MG63 (cell line): ENCODE results near the gene TMEM135. TPM values are rescaled to one million over a fixed set of nuclear protein-coding genes. Genes with fewer than 3 reads are reported as not detected.

Source experiments
- DNase-seq: peaks from one replicate; pipeline ENCODE4 v3.0.0-alpha.2; 2020
- H3K27me3 ChIP-seq: fragments of 250-450 bp; sonication (Bioruptor Pico); 2 replicates; pipeline ENCODE4 v1.5.1; 2020; ENCODE audit warnings: mild to moderate bottlenecking, moderate library complexity
- H3K36me3 ChIP-seq: fragments of 250-450 bp; sonication (Bioruptor Pico); 2 replicates; pipeline ENCODE4 v1.5.1; 2020; ENCODE audit warnings: mild to moderate bottlenecking, moderate library complexity
- H3K4me3 ChIP-seq: fragments of 250-450 bp; sonication (Bioruptor Pico); 2 replicates; pipeline ENCODE4 v1.5.1; 2020; ENCODE audit warnings: mild to moderate bottlenecking, moderate library complexity
- H3K9me3 ChIP-seq: fragments of 250-450 bp; sonication (Bioruptor Pico); 2 replicates; pipeline ENCODE4 v1.5.1; 2020; ENCODE audit warnings: mild to moderate bottlenecking, moderate library complexity
- total RNA-seq: library from RNA; depleted of rRNA; stranded (reverse); fragments of >200 nt; shearing (Covaris generic); gene quantifications from 2 replicates; pipeline ENCODE4 v1.2.3, GENCODE V29; 2014; ENCODE audit warnings: low replicate concordance

Gene TMEM135
- total RNA-seq, 1 experiment from 2014 or later, result 7.3 TPM

GRCh38 chr11:87039371-87039770 is 1.6 kb downstream of the TMEM135 start:
- H3K36me3 ChIP-seq, result no peaks in the 10 kb centered on the region
- H3K4me3 ChIP-seq, result no peak overlapping the region
- DNase-seq, result no peak
- H3K27me3 ChIP-seq, result no peaks in the 10 kb centered on the region
- H3K9me3 ChIP-seq, result no peaks in the 10 kb centered on the region

DNA sequence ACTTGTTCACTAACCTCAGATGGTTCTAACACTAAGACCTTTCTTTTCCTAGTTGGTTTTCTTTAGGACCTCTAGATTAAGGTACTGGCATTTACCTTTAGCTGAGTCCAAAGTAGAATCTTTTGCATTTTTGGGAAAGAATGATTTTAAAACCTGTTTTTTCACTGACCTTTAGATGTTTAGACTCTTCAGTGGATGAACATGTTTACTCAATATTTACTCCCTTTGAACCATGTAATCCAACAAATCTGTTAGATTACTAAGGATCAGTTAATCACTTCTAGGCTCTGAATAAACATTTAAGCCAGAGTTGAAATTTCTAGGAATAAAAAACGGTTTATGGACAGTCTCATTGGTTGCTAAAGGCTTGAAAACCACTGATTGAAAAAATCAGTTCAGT is 6.2 kb downstream of the TMEM135 start:
- DNase-seq, result no peak
- no peaks in the 10 kb centered on the region; the same call in 1 of the 2 replicates for H3K36me3 ChIP-seq

DNA sequence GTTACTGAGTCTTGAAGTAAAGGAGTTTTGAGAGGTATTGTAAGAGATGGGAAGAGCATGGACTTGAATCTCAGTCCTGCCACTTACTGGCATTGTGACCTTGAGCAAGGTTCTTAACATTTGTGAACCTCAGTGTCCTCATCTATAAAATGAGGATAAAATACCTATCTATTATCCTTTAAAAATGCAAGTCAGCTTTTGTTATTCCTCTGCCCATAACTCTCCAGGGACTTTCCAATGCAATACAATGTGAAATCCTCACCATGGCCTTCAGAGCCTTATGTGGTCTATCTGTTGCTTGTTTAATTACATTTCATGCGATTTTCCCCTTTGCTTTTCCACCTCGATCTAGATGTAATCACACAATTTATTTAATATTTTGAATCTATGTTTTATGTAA is 9.1 kb downstream of the TMEM135 start:
- H3K9me3 ChIP-seq, result peaks cover 3% of the 10 kb centered on the region; the same call in 1 of the 2 replicates
- H3K36me3 ChIP-seq, result no peaks in the 10 kb centered on the region; the same call in 1 of the 2 replicates
- no peak overlapping the region for H3K4me3 ChIP-seq
- H3K27me3 ChIP-seq, result no peaks in the 10 kb centered on the region
- DNase-seq, result no peak

More for the DNA sequence above, 6.2 kb downstream of the TMEM135 start:
- H3K9me3 ChIP-seq, result peaks cover 3% of the 10 kb centered on the region; the same call in 1 of the 2 replicates
- no peak overlapping the region for H3K4me3 ChIP-seq
- no peaks in the 10 kb centered on the region for H3K27me3 ChIP-seq

DNA sequence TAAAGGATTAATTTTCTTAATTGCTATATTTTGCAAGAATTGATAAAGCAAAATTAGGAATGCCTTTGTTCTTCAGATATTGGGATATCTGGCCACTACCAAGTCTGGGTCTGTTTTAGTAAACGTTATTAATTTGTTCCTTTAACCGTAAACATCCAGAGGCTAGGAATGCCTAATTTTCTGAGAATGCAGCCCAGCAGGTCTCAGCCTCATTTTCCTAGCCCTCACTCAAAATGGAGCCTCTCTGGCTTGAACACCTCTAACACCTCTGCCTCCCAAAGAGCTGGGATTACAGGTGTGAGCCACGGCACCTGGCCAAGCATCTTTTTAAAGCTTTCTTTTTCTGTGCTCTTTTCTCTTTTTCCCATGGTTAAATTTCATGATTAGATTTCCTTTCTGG is 18.4 kb downstream of the TMEM135 start:
- no peaks in the 10 kb centered on the region for H3K27me3 ChIP-seq
- no peaks in the 10 kb centered on the region for H3K36me3 ChIP-seq
- DNase-seq, result no peak
- no peak overlapping the region for H3K4me3 ChIP-seq
- no peaks in the 10 kb centered on the region for H3K9me3 ChIP-seq

- Histone ChIP-seq H3K36me3 (no peaks in the 10 kb centered on the region), H3K27me3 (no peaks in the 10 kb centered on the region)
- no peak for DNase-seq
Measured at GRCh38 chr11:87057749-87058148, 20.0 kb downstream of the TMEM135 start.

GRCh38 chr11:87059596-87060390 is 22.1 kb downstream of the TMEM135 start:
- Histone ChIP-seq H3K9me3 (no peaks in the 10 kb centered on the region), H3K4me3 (no peak overlapping the region), H3K36me3 (no peaks in the 10 kb centered on the region), H3K27me3 (no peaks in the 10 kb centered on the region)
- no peak for DNase-seq

More at GRCh38 chr11:87057749-87058148, 20.0 kb downstream of the TMEM135 start:
- no peak overlapping the region for H3K4me3 ChIP-seq
- no peaks in the 10 kb centered on the region for H3K9me3 ChIP-seq

- Histone ChIP-seq H3K4me3 (no peak overlapping the region), H3K9me3 (no peaks in the 10 kb centered on the region), H3K27me3 (no peaks in the 10 kb centered on the region), H3K36me3 (no peaks in the 10 kb centered on the region)
- DNase-seq, result no peak
Measured at GRCh38 chr11:87061766-87062165, 24.0 kb downstream of the TMEM135 start.

DNA sequence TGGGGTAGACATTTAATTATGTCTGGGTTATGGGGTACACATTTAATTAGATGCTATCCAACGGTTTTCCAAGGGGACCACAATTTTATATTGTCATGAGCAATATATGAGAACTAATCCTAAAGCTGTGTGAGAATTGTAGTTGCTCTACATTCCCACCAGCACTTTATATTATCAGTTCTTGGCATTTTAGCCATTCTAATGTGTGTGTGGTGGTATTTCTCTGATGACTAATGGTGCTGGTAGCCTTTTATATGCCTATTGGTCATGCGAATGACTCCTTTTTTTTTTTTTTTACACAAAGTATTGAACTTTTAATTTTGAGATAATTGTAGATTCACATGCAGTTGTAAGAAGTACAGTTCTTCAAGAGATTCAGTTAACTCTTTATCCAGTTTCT is 26.2 kb downstream of the TMEM135 start:
- DNase-seq, result no peak
- Histone ChIP-seq H3K27me3 (no peaks in the 10 kb centered on the region), H3K36me3 (no peaks in the 10 kb centered on the region), H3K9me3 (no peaks in the 10 kb centered on the region), H3K4me3 (no peak overlapping the region)

GRCh38 chr11:87072787-87073186 is 35.1 kb downstream of the TMEM135 start:
- Histone ChIP-seq H3K27me3 (no peaks in the 10 kb centered on the region), H3K4me3 (no peak overlapping the region), H3K9me3 (no peaks in the 10 kb centered on the region), H3K36me3 (no peaks in the 10 kb centered on the region)
- no peak for DNase-seq

GRCh38 chr11:87076260-87076783 is 38.6 kb downstream of the TMEM135 start:
- Histone ChIP-seq H3K27me3 (no peaks in the 10 kb centered on the region), H3K4me3 (no peak overlapping the region), H3K9me3 (no peaks in the 10 kb centered on the region), H3K36me3 (no peaks in the 10 kb centered on the region)
- DNase-seq, result no peak

GRCh38 chr11:87076874-87077429 is 39.2 kb downstream of the TMEM135 start:
- no peaks in the 10 kb centered on the region for H3K36me3 ChIP-seq
- H3K4me3 ChIP-seq, result no peak overlapping the region
- H3K27me3 ChIP-seq, result no peaks in the 10 kb centered on the region
- DNase-seq, result no peak
- H3K9me3 ChIP-seq, result no peaks in the 10 kb centered on the region

DNA sequence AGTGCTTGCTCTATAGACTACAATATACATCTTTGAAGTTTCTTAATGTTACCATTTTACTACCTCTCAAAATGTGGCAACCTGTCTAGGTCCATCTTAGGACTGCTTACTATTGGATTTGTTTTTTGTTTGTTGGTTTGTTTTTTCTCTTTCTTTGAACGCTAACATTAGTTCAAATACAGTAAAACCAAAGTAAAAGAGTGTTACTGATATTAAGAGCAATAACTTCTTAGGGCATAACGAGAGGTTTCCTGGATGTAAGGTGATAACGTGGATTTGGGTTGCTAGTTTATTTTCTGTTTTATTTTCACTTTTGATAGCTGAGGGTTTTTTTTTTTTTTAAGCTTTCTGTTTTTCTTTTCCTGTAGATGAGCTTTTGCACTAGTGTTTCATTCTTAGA is 43.6 kb downstream of the TMEM135 start:
- Histone ChIP-seq H3K27me3 (no peaks in the 10 kb centered on the region), H3K9me3 (no peaks in the 10 kb centered on the region), H3K4me3 (no peak overlapping the region), H3K36me3 (no peaks in the 10 kb centered on the region)
- DNase-seq, result no peak

DNA sequence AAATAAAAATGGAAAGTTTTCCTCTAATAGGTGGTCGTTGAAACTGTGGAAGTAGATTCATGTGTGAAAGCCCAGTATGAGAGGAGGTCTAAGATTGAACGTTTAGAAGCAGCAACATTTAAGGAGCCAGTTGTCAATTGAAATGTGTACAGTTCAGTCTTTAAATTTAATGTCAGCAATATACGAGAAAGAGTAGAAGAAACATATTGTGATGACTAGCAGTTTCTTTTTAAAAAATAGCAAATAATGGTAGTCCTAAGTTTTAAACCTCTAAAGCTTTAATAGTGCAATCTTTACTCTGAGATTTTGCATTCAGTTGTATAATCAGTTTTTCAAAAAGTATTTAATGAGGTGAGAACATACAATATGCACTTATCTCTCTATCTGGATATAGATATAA is 44.9 kb downstream of the TMEM135 start:
- H3K36me3 ChIP-seq, result no peaks in the 10 kb centered on the region
- H3K4me3 ChIP-seq, result no peak overlapping the region
- DNase-seq, result no peak
- H3K27me3 ChIP-seq, result no peaks in the 10 kb centered on the region
- H3K9me3 ChIP-seq, result no peaks in the 10 kb centered on the region

GRCh38 chr11:87083029-87083428 is 45.3 kb downstream of the TMEM135 start:
- H3K36me3 ChIP-seq, result no peaks in the 10 kb centered on the region
- H3K9me3 ChIP-seq, result no peaks in the 10 kb centered on the region
- no peak for DNase-seq
- no peaks in the 10 kb centered on the region for H3K27me3 ChIP-seq
- no peak overlapping the region for H3K4me3 ChIP-seq

DNA sequence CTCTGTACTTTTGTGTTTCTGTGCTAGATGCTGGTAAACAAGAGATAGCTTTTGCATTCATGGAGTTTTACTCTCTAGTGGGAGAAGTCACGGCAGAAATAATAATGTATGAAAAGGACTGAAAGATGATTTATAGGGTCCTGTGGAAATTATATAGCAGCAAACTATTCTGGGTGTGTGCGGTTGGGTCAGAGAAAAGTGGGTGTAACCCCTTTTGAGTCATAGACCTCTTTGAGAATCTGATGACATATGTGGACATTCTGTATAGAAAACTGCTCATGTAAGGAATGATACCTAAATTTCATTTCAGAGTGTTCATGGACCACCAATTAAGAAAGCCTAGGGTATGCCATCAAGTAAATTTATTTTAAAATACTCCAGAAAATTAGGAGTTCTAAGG is 54.4 kb downstream of the TMEM135 start:
- H3K27me3 ChIP-seq, result no peaks in the 10 kb centered on the region
- peaks cover 8% of the 10 kb centered on the region for H3K9me3 ChIP-seq
- no peak for DNase-seq
- no peaks in the 10 kb centered on the region for H3K36me3 ChIP-seq
- no peak overlapping the region for H3K4me3 ChIP-seq

- Histone ChIP-seq H3K27me3 (no peaks in the 10 kb centered on the region), H3K36me3 (no peaks in the 10 kb centered on the region), H3K4me3 (no peak overlapping the region), H3K9me3 (peaks cover 8% of the 10 kb centered on the region)
- no peak for DNase-seq
Measured at GRCh38 chr11:87092567-87092966, 54.8 kb downstream of the TMEM135 start.

GRCh38 chr11:87097582-87097981 is 59.8 kb downstream of the TMEM135 start:
- Histone ChIP-seq H3K4me3 (no peak overlapping the region), H3K9me3 (peaks cover 4% of the 10 kb centered on the region), H3K36me3 (no peaks in the 10 kb centered on the region), H3K27me3 (no peaks in the 10 kb centered on the region)
- DNase-seq, result peak; percentile 7
